K562 (cell line): ENCODE results near the gene KIF5A. TPM values are rescaled to one million over a fixed set of nuclear protein-coding genes. Genes with fewer than 3 reads are reported as not detected.

Experiments used
- CTBP1 ChIP-seq: fragments of 450-650 bp; IDR thresholded peaks from 2 replicates; pipeline ENCODE4 v1.6.1; 2016; ENCODE audit warnings: borderline replicate concordance
- CXXC5 ChIP-seq: fragments of 250-450 bp; sonication (Bioruptor Pico); IDR thresholded peaks from 2 replicates; pipeline ENCODE4 v1.8.0; 2022; ENCODE audit warnings: inconsistent platforms, mild to moderate bottlenecking, moderate library complexity
- DPF2 ChIP-seq: fragments of 450-650 bp; IDR thresholded peaks from 2 replicates; pipeline ENCODE4 v1.6.1; 2016
- EWSR1 ChIP-seq: fragments of 450-650 bp; IDR thresholded peaks from 2 replicates; pipeline ENCODE4 v1.6.1; 2018; ENCODE audit warnings: borderline replicate concordance, mild to moderate bottlenecking, low read depth, moderate library complexity; ENCODE audit not compliant: partially characterized antibody
- GATA2 ChIP-seq: sonication (generic); formaldehyde crosslinking; IDR thresholded peaks from 2 replicates; pipeline ENCODE4 v1.4.0; 2020; ENCODE audit warnings: mild to moderate bottlenecking, missing genetic modification reagents
- HDAC1 ChIP-seq, 2 experiments: fragments of 450-650 bp; IDR thresholded peaks; 2 replicates each; pipeline ENCODE4 v1.6.1; 2016 to 2017; ENCODE audit warnings: inconsistent platforms in 1 of 2, mild to moderate bottlenecking in 1 of 2, moderate library complexity in 1 of 2
- MTA2 ChIP-seq: fragments of 450-650 bp; IDR thresholded peaks from 2 replicates; pipeline ENCODE4 v1.6.1; 2016; ENCODE audit warnings: low read depth
- PCBP1 ChIP-seq: fragments of 200-400 bp; formaldehyde crosslinking; IDR thresholded peaks from 2 replicates; pipeline ENCODE4 v1.6.1; 2018; ENCODE audit warnings: mild to moderate bottlenecking, low read depth, low read length; ENCODE audit not compliant: poor library complexity, severe bottlenecking
- RB1 ChIP-seq: fragments of 450-650 bp; IDR thresholded peaks from 2 replicates; pipeline ENCODE4 v1.6.1; 2017; ENCODE audit warnings: low read depth, mild to moderate bottlenecking
- RBM14 ChIP-seq: fragments of 200-400 bp; formaldehyde crosslinking; IDR thresholded peaks from 2 replicates; pipeline ENCODE4 v1.6.1; 2018; ENCODE audit warnings: low read depth, mild to moderate bottlenecking, low read length, moderate library complexity, borderline replicate concordance; ENCODE audit not compliant: insufficient read depth
- SREBF2 ChIP-seq: sonication (generic); formaldehyde crosslinking; IDR thresholded peaks from 2 replicates; pipeline ENCODE4 v1.4.0; 2020; ENCODE audit warnings: mild to moderate bottlenecking, missing genetic modification reagents
- SRSF3 ChIP-seq: fragments of 200-400 bp; formaldehyde crosslinking; IDR thresholded peaks from 2 replicates; pipeline ENCODE4 v1.6.1; 2016; ENCODE audit warnings: mild to moderate bottlenecking, low read length, moderate library complexity; ENCODE audit not compliant: insufficient read depth
- ZC3H11A ChIP-seq: IDR thresholded peaks from 2 replicates; pipeline ENCODE4 v1.6.1; 2012; ENCODE audit warnings: low read depth, low read length, improper control_type of control experiment
- ZNF12 ChIP-seq: sonication (generic); formaldehyde crosslinking; IDR thresholded peaks from 2 replicates; pipeline ENCODE4 v1.4.0; 2020; ENCODE audit warnings: mild to moderate bottlenecking, missing genetic modification reagents
- polyA plus RNA-seq, 8 experiments: library from polyadenylated mRNA; depleted of rRNA in 4 of 8; stranded (reverse) in 5 of 8; unstranded in 3 of 8; fragments of >200 nt; fragmentation: Nextera tagmentation in 2 of 8; fragmentation: Illumina TruSeq in 1 of 8; extraction: Ambion mirVana in 2 of 8; extraction: Trizol in 1 of 8; gene quantifications; 2 replicates each; pipeline versions ENCODE4 v1.2.1 to v1.2.3, GENCODE V29; 2011 to 2014; ENCODE audit warnings: inconsistent platforms in 1 of 8, missing spikeins in 1 of 8
- total RNA-seq, 7 experiments: library from RNA; depleted of rRNA in 6 of 7; stranded (reverse); fragments of >200 nt in 6 of 7; fragmentation: Illumina TruSeq in 2 of 7; extraction: Trizol in 2 of 7; gene quantifications; 2 replicates each; pipeline versions ENCODE4 v1.2.1 to v1.2.3, GENCODE V29; 2011 to 2021; ENCODE audit warnings: low replicate concordance in 1 of 7
- TF ChIP-seq, protein P1 (sequence below): fragments of 200-600 bp; sonication (generic); IDR thresholded peaks from one replicate; pipeline ENCODE4 v1.6.1; 2012; ENCODE audit warnings: mild to moderate bottlenecking, low read depth, low read length, inconsistent platforms
- TF ChIP-seq, protein P2 (sequence below): sonication (generic); formaldehyde crosslinking; IDR thresholded peaks from 2 replicates; pipeline ENCODE4 v1.8.0; 2022; ENCODE audit warnings: mild to moderate bottlenecking, missing genetic modification reagents

The KIF5A gene
- total and polyA plus RNA-seq, 9 of the 15 experiments (the other 6 are each of a cell fraction or from before 2014, with no cell fraction given) = 3.4 to 17.7 (median 8.0) TPM

DNA sequence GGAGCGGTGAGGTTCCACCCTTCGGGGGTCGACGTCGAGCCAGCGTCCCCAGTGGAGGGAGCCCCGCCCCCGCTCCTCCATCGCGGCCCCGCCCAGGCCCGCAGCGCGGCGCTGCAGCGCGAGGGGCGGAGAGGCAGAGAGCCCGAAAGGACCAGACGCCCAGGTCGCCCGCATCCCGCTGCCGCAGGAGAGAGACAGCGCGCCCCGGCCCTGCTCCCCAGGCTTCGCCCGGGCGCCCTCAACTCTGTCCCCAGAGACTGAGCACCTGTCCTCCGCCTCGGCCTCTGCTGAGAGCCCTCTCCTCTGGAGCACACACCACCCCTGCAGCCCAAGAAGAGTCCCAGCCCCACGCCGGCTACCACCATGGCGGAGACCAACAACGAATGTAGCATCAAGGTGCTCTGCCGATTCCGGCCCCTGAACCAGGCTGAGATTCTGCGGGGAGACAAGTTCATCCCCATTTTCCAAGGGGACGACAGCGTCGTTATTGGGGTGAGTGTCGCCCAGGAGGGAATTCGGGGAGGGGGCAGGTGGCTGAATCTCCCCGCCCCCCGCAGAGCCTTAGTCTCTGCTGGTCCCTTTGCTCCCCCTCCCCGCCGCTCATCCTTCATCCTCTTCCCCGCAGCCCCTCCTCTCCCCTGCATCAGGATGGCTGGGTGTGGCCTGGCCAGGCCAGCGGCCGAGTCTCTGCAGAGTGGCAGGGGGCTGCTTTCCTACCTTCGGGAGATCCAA, at the start of gene KIF5A (continued):
- TF ChIP-seq EWSR1 (no peak), PCBP1 (peak; percentile 72), RBM14 (no peak), SRSF3 (no peak), RB1 (peak; percentile 55; the same call in 1 of the 2 replicates), SREBF2 (CRISPR knock-in tag) (no peak), GATA2 (no peak), CXXC5 (peak; percentile 79), ZC3H11A (no peak), CTBP1 (peak; percentile 84), ZNF12 (no peak), MTA2 (no peak), DPF2 (no peak), HDAC1 (IDR thresholded peaks at IDR 0.05) (0 out of 4 replicates have a peak, but pooled peaks of 1 of the 2 experiments have one; percentile 10)
- TF ChIP-seq, protein P1, sequence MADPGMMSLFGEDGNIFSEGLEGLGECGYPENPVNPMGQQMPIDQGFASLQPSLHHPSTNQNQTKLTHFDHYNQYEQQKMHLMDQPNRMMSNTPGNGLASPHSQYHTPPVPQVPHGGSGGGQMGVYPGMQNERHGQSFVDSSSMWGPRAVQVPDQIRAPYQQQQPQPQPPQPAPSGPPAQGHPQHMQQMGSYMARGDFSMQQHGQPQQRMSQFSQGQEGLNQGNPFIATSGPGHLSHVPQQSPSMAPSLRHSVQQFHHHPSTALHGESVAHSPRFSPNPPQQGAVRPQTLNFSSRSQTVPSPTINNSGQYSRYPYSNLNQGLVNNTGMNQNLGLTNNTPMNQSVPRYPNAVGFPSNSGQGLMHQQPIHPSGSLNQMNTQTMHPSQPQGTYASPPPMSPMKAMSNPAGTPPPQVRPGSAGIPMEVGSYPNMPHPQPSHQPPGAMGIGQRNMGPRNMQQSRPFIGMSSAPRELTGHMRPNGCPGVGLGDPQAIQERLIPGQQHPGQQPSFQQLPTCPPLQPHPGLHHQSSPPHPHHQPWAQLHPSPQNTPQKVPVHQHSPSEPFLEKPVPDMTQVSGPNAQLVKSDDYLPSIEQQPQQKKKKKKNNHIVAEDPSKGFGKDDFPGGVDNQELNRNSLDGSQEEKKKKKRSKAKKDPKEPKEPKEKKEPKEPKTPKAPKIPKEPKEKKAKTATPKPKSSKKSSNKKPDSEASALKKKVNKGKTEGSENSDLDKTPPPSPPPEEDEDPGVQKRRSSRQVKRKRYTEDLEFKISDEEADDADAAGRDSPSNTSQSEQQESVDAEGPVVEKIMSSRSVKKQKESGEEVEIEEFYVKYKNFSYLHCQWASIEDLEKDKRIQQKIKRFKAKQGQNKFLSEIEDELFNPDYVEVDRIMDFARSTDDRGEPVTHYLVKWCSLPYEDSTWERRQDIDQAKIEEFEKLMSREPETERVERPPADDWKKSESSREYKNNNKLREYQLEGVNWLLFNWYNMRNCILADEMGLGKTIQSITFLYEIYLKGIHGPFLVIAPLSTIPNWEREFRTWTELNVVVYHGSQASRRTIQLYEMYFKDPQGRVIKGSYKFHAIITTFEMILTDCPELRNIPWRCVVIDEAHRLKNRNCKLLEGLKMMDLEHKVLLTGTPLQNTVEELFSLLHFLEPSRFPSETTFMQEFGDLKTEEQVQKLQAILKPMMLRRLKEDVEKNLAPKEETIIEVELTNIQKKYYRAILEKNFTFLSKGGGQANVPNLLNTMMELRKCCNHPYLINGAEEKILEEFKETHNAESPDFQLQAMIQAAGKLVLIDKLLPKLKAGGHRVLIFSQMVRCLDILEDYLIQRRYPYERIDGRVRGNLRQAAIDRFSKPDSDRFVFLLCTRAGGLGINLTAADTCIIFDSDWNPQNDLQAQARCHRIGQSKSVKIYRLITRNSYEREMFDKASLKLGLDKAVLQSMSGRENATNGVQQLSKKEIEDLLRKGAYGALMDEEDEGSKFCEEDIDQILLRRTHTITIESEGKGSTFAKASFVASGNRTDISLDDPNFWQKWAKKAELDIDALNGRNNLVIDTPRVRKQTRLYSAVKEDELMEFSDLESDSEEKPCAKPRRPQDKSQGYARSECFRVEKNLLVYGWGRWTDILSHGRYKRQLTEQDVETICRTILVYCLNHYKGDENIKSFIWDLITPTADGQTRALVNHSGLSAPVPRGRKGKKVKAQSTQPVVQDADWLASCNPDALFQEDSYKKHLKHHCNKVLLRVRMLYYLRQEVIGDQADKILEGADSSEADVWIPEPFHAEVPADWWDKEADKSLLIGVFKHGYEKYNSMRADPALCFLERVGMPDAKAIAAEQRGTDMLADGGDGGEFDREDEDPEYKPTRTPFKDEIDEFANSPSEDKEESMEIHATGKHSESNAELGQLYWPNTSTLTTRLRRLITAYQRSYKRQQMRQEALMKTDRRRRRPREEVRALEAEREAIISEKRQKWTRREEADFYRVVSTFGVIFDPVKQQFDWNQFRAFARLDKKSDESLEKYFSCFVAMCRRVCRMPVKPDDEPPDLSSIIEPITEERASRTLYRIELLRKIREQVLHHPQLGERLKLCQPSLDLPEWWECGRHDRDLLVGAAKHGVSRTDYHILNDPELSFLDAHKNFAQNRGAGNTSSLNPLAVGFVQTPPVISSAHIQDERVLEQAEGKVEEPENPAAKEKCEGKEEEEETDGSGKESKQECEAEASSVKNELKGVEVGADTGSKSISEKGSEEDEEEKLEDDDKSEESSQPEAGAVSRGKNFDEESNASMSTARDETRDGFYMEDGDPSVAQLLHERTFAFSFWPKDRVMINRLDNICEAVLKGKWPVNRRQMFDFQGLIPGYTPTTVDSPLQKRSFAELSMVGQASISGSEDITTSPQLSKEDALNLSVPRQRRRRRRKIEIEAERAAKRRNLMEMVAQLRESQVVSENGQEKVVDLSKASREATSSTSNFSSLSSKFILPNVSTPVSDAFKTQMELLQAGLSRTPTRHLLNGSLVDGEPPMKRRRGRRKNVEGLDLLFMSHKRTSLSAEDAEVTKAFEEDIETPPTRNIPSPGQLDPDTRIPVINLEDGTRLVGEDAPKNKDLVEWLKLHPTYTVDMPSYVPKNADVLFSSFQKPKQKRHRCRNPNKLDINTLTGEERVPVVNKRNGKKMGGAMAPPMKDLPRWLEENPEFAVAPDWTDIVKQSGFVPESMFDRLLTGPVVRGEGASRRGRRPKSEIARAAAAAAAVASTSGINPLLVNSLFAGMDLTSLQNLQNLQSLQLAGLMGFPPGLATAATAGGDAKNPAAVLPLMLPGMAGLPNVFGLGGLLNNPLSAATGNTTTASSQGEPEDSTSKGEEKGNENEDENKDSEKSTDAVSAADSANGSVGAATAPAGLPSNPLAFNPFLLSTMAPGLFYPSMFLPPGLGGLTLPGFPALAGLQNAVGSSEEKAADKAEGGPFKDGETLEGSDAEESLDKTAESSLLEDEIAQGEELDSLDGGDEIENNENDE = no peak
- TF ChIP-seq, protein P2, sequence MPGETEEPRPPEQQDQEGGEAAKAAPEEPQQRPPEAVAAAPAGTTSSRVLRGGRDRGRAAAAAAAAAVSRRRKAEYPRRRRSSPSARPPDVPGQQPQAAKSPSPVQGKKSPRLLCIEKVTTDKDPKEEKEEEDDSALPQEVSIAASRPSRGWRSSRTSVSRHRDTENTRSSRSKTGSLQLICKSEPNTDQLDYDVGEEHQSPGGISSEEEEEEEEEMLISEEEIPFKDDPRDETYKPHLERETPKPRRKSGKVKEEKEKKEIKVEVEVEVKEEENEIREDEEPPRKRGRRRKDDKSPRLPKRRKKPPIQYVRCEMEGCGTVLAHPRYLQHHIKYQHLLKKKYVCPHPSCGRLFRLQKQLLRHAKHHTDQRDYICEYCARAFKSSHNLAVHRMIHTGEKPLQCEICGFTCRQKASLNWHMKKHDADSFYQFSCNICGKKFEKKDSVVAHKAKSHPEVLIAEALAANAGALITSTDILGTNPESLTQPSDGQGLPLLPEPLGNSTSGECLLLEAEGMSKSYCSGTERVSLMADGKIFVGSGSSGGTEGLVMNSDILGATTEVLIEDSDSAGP = no peak
